ENCODE data around the gene GAL3ST3.
"Not testable (repeated sequence)": the region's sequence is repeated elsewhere in the genome, so short reads cannot be mapped to it uniquely, and the experiment has no call there.

DNA sequence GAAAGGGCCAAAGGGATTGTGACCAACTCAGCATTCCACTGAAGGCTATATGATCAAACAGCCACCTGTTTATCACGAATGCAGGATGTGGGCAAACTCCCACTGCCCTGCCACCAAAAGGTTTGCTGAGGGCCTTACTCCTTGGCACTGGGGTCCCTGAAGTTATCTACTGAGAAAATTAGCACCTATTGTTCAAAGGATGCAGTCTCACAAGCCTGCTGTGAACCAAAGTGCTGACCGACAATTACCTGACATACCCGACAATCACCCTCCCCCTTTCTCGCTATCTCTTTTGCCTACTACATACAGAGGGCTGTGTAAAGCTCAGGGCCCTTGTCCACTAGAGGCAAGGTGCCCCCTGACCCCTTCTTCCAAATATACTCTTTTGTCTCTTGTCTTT is 38.9 kb downstream of the GAL3ST3 start:
- TF ChIP-seq, protein P1, sequence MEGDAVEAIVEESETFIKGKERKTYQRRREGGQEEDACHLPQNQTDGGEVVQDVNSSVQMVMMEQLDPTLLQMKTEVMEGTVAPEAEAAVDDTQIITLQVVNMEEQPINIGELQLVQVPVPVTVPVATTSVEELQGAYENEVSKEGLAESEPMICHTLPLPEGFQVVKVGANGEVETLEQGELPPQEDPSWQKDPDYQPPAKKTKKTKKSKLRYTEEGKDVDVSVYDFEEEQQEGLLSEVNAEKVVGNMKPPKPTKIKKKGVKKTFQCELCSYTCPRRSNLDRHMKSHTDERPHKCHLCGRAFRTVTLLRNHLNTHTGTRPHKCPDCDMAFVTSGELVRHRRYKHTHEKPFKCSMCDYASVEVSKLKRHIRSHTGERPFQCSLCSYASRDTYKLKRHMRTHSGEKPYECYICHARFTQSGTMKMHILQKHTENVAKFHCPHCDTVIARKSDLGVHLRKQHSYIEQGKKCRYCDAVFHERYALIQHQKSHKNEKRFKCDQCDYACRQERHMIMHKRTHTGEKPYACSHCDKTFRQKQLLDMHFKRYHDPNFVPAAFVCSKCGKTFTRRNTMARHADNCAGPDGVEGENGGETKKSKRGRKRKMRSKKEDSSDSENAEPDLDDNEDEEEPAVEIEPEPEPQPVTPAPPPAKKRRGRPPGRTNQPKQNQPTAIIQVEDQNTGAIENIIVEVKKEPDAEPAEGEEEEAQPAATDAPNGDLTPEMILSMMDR (conservative IDR thresholded peaks at IDR 0.05) = not testable (repeated sequence)
- TF ChIP-seq ZFX (IDR thresholded peaks at IDR 0.05) = not testable (repeated sequence)
